Subcutaneous adipose tissue (tissue), 4 donors: Measurements from ENCODE around the gene VTI1A. TPM values are rescaled to one million over a fixed set of nuclear protein-coding genes. Genes with fewer than 3 reads are reported as not detected.

Source experiments
- total RNA-seq, 4 donors: library from RNA; depleted of rRNA; stranded (reverse); fragments of >200 nt; gene quantifications; one replicate each; pipeline ENCODE4 v1.1.0, GENCODE V29; 2016
- TF ChIP-seq, protein P1 (sequence below): fragments of 450-650 bp; IDR thresholded peaks from one replicate; pipeline ENCODE4 v1.5.1; 2016; ENCODE audit warnings: low read depth, mild to moderate bottlenecking, control low read depth, antibody characterized with exemption, moderate library complexity

The VTI1A gene
- total RNA-seq, 4 donors from 2014 or later = 48.4 to 70.3 (median 61.9) TPM

DNA sequence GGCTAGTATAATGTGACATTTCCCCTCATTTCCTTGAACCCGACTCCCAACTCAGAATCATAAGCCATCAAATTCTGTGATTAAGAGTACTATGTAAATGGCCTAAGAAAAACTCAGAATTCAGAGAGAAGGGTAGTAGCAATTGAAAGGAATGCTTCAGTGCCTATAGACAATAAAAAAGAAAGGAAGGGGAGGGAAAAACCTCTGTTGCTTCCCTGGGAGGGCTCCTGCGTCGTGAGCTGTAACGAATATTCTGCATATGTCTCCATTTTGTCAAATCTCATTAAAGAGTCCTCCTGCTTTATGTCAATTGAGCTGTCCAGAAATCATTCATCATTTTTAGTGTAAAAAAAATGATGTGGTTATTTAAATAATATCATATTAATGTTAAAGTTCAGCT, 223.0 kb downstream of the VTI1A start:
- TF ChIP-seq, protein P1, sequence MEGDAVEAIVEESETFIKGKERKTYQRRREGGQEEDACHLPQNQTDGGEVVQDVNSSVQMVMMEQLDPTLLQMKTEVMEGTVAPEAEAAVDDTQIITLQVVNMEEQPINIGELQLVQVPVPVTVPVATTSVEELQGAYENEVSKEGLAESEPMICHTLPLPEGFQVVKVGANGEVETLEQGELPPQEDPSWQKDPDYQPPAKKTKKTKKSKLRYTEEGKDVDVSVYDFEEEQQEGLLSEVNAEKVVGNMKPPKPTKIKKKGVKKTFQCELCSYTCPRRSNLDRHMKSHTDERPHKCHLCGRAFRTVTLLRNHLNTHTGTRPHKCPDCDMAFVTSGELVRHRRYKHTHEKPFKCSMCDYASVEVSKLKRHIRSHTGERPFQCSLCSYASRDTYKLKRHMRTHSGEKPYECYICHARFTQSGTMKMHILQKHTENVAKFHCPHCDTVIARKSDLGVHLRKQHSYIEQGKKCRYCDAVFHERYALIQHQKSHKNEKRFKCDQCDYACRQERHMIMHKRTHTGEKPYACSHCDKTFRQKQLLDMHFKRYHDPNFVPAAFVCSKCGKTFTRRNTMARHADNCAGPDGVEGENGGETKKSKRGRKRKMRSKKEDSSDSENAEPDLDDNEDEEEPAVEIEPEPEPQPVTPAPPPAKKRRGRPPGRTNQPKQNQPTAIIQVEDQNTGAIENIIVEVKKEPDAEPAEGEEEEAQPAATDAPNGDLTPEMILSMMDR = no peak

DNA sequence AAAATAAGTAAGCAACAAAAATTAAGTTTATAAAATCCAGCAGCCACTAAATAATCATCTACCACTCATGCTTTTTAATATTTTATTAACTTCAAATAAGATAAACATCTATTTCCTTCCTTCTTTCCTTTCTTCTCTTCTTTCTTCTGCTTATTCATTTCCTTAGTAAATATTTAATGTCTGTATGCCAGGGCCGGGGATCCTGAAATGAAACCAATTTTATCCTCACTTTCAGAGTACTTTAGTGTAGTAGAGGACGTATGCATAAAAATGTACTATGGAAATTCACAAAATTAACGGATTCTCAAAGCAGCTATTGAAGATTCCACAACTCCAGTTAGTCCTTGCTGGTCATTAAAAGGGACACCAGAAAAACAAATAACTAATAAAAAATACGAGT, 224.7 kb downstream of the VTI1A start:
- TF ChIP-seq, protein P1 = no peak

DNA sequence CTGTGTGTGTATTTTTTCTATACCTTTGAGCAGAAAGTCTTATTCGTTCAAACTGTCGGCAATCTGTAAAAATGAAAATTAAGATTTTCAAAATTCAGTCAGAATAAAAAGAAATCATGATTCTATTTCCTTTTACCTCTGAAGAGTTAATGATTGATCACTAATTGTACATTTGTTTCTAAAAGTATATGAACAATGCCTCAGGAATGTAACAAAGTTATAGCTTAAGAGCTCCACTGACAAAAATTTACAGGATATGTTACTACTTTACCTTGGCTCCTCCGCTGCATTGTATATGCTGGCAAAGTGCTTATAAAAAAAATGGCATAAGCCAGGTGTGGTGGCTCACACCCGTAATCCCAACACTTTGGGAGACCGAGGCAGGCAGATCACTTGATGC, 225.7 kb downstream of the VTI1A start:
- TF ChIP-seq, protein P1 = no peak

DNA sequence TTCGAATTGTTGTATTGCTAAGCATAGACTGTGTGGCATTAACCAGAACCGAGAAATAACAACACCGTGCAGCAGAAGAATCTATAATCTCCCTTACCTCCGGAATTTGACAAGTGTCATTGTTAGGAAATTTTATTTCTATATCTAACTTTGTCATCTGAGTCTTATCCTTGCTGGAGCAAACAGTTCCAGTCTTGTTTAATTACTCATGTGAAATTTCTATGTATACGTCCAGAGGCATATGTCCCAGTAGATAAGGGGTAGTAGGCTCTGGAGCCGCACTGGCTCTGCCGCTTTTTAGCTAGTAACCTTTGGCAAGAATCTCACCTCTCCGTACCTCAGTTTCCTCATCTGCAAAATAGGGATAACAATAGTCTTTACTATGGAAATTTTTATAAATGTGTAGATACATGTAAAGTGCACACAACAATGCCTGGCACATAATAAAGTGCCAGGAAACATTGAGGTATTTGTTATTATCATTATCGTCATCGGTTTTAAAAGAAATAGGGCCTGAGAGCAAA, 228.6 kb downstream of the VTI1A start:
- TF ChIP-seq, protein P1 = no peak

DNA sequence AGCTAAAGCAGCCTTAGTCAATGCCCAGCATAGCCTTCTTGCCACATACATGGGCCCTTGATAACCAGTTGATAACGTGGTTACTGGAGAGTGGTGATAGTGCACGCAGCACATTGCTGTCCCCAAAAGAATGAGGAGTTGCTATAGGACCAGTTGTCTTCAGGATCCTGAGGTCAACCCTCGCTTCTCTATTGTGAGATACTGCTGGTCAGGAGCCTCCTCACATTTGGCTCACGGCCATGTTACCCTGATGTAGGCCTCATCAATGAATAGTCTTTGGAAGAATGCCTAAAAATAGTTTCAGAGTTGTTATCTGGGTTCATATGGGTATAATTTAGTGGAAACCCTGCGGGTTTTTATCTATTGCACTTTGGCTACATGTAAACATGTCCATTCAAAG, 230.7 kb downstream of the VTI1A start:
- TF ChIP-seq, protein P1 = no peak

DNA sequence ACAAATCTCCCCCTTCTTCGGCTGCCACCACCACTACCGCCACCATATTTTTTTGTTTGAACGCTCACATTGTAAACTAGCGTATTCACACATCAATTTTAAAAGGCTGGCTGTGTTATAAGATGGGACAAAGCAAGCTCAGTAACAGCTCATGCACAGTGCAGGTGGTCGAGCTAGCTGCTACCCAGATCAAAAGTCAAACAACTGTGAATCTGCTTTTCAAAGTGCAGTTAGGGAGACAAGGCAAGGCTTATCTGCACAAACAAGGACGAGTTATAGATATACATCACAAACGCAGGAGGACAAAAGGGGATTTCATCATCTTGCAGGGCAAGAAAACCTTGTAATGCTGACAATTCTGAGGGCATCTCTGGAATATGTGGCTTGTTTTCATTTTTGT, 231.6 kb downstream of the VTI1A start:
- TF ChIP-seq, protein P1 = no peak

DNA sequence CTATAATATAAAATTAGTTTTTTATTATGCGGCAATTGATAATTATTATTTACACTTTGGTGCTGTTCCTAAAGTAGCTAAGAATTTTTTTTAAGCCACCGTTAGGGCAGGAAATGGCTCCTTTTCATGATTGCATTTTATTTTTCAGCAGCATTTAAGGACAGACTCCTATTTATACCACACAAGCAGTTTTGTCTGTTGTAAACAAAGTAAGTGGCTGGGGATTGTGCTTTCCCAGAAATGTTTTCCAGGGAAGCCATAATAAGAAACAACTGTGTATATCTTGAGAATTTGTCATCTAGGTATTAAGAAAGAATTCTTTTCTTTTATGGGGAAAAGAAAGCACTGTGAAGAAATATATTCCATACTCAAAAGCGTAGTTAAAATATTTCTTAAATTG, 232.0 kb downstream of the VTI1A start:
- TF ChIP-seq, protein P1 = no peak
